CD14-positive monocyte (primary cell): ENCODE results near the gene MPRIP. TPM values are rescaled to one million over a fixed set of nuclear protein-coding genes. Genes with fewer than 3 reads are reported as not detected.

Experiments
- DNase-seq, 3 donors: peaks; one replicate each; pipeline ENCODE4 v3.0.0-alpha.2; 2011 to 2022
- H2AFZ ChIP-seq: 2 replicates; pipeline ENCODE4 v1.6.0; 2012; ENCODE audit warnings: mild to moderate bottlenecking, low read depth, low read length, inconsistent platforms; ENCODE audit not compliant: insufficient read depth, poor library complexity, severe bottlenecking
- H3K27ac ChIP-seq, 2 donors: 1 replicate in 1 of 2; 2 replicates in 1 of 2; pipeline ENCODE4 v1.5.1; 2012 to 2013; ENCODE audit warnings: low read length in 2 of 2, control low read depth in 1 of 2, inconsistent platforms in 1 of 2, low read depth in 1 of 2, mild to moderate bottlenecking in 1 of 2
- H3K27me3 ChIP-seq, 2 donors: one replicate each; pipeline versions ENCODE4 v1.6.0 to v1.6.1; 2011 to 2013; ENCODE audit warnings: low read length in 2 of 2; ENCODE audit not compliant: control insufficient read depth in 2 of 2, insufficient read depth in 2 of 2
- H3K36me3 ChIP-seq, 2 donors: replicated peaks in 1 of 2; 1 replicate in 1 of 2; 2 replicates in 1 of 2; pipeline versions ENCODE4 v1.5.1 to v1.6.1; 2012 to 2013; ENCODE audit warnings: low read length in 2 of 2, control low read depth in 1 of 2, inconsistent platforms in 1 of 2, mild to moderate bottlenecking in 1 of 2; ENCODE audit not compliant: insufficient read depth in 2 of 2, control insufficient read depth in 1 of 2
- H3K4me1 ChIP-seq, 2 donors: 1 replicate in 1 of 2; 2 replicates in 1 of 2; pipeline versions ENCODE4 v1.5.1 to v1.6.1; 2012 to 2013; ENCODE audit warnings: low read length in 2 of 2, control low read depth in 1 of 2, inconsistent platforms in 1 of 2, mild to moderate bottlenecking in 1 of 2, moderate library complexity in 1 of 2; ENCODE audit not compliant: insufficient read depth in 2 of 2, control insufficient read depth in 1 of 2
- H3K4me2 ChIP-seq: replicated peaks from 2 replicates; pipeline ENCODE3; 2012; ENCODE audit warnings: low read length, moderate library complexity, mild to moderate bottlenecking; ENCODE audit not compliant: poor library complexity, severe bottlenecking; ENCODE audit errors: extremely low read depth
- H3K4me3 ChIP-seq, 3 experiments: fragments of 200-600 bp in 1 of 3; sonication (generic) in 1 of 3; replicated peaks in 1 of 3; 1 replicate in 2 of 3; 2 replicates in 1 of 3; pipeline ENCODE4 v1.5.1; 2011 to 2013; ENCODE audit warnings: low read length in 3 of 3, mild to moderate bottlenecking in 3 of 3, control low read depth in 2 of 3, low read depth in 2 of 3, inconsistent platforms in 1 of 3, moderate library complexity in 1 of 3
- H3K79me2 ChIP-seq: 2 replicates; pipeline ENCODE4 v1.6.0; 2012; ENCODE audit warnings: mild to moderate bottlenecking, control low read depth, inconsistent platforms, low read length, moderate library complexity; ENCODE audit not compliant: insufficient read depth
- H3K9ac ChIP-seq: 2 replicates; pipeline ENCODE4 v1.6.0; 2017; ENCODE audit warnings: low read length, mild to moderate bottlenecking; ENCODE audit not compliant: insufficient read depth, poor library complexity, severe bottlenecking
- H3K9me3 ChIP-seq, 2 donors: replicated peaks in 1 of 2; 1 replicate in 1 of 2; 2 replicates in 1 of 2; pipeline versions ENCODE4 v1.5.1 to v1.6.1; 2012 to 2013; ENCODE audit warnings: low read length in 2 of 2, control low read depth in 1 of 2; ENCODE audit not compliant: control insufficient read depth in 1 of 2, insufficient read depth in 1 of 2
- H4K20me1 ChIP-seq: 2 replicates; pipeline ENCODE4 v1.6.0; 2012; ENCODE audit warnings: mild to moderate bottlenecking, low read length, control low read depth, moderate library complexity; ENCODE audit not compliant: insufficient read depth
- H3K27ac Mint-ChIP-seq, 7 donors: one replicate each; pipeline ENCODE4 v1.8.0; 2020; ENCODE audit warnings: mild to moderate bottlenecking in 7 of 7, mixed read lengths in 7 of 7, moderate library complexity in 6 of 7, inconsistent platforms in 2 of 7
- H3K27me3 Mint-ChIP-seq, 3 donors: one replicate each; pipeline ENCODE4 v1.8.0; 2021 to 2022; ENCODE audit warnings: low read depth in 3 of 3, mild to moderate bottlenecking in 3 of 3, mixed read lengths in 3 of 3, moderate library complexity in 3 of 3, inconsistent platforms in 1 of 3
- H3K36me3 Mint-ChIP-seq, 2 donors: one replicate each; pipeline ENCODE4 v1.8.0; 2020; ENCODE audit warnings: mixed read lengths in 2 of 2, inconsistent platforms in 1 of 2, mild to moderate bottlenecking in 1 of 2
- H3K4me1 Mint-ChIP-seq: one replicate; pipeline ENCODE4 v1.8.0; 2020; ENCODE audit warnings: mild to moderate bottlenecking, mixed read lengths
- H3K4me3 Mint-ChIP-seq, 2 donors: one replicate each; pipeline ENCODE4 v1.8.0; 2020; ENCODE audit warnings: mild to moderate bottlenecking in 2 of 2, mixed read lengths in 2 of 2, moderate library complexity in 1 of 2
- H3K9me3 Mint-ChIP-seq, 7 donors: one replicate each; pipeline ENCODE4 v1.8.0; 2020 to 2022; ENCODE audit warnings: mixed read lengths in 7 of 7, mild to moderate bottlenecking in 6 of 7, moderate library complexity in 6 of 7, inconsistent platforms in 2 of 7
- CTCF ChIP-seq: fragments of 200-600 bp; IDR thresholded peaks from one replicate; pipeline ENCODE4 v1.8.0; 2022; ENCODE audit warnings: antibody characterized with exemption, mild to moderate bottlenecking
- WGBS: methylation state at CpG from one replicate; pipeline ENCODE4 v1.1.5; 2013; ENCODE audit warnings: missing lambda C conversion rate; ENCODE audit not compliant: insufficient coverage; 5-methylcytosine and 5-hydroxymethylcytosine counted together
- intact Hi-C, 2 donors: fragments of 100-400 bp; cut with micrococcal nuclease; formaldehyde crosslinking; loops; one replicate each; pipeline versions ENCODE4 v1.15.0 to v1.15.1; 2023
- polyA plus RNA-seq, 3 donors: library from polyadenylated mRNA; depleted of rRNA in 1 of 3; unstranded in 2 of 3; stranded (reverse) in 1 of 3; fragments of 300-500 nt in 2 of 3; fragments of >200 nt in 1 of 3; fragmentation: Illumina TruSeq in 2 of 3; gene quantifications; 1 replicate in 2 of 3; 2 replicates in 1 of 3; pipeline ENCODE4 v1.2.3, GENCODE V29; 2012 to 2021

The MPRIP gene
- polyA plus RNA-seq, 3 donors, result 2.0 to 48.7 (median 2.5) TPM

GRCh38 chr17:17179371-17179827 lies 137.1 kb downstream of the MPRIP start:
- no peaks in the 10 kb centered on the region for H3K9me3 ChIP-seq
- H3K4me1 Mint-ChIP-seq, result peaks cover 24% of the 10 kb centered on the region
- H3K36me3 ChIP-seq, result peaks cover 64 to 99% of the 10 kb centered on the region in 2 donors
- H3K36me3 Mint-ChIP-seq, result peaks cover 62 to 95% of the 10 kb centered on the region in 2 donors
- H3K4me2 ChIP-seq, result no peak overlapping the region
- peaks cover 0 to 3% (median 0%) of the 10 kb centered on the region in 3 donors for H3K27me3 Mint-ChIP-seq
- H3K9ac ChIP-seq, result no peak overlapping the region
- no peaks in the 10 kb centered on the region for H3K9me3 Mint-ChIP-seq
- no peak for TF ChIP-seq CTCF
- no peak overlapping the region for H3K4me3 Mint-ChIP-seq
- H4K20me1 ChIP-seq, result no peaks in the 10 kb centered on the region
- no peak overlapping the region for H2AFZ ChIP-seq
- H3K4me3 ChIP-seq, result no peak overlapping the region
- H3K27me3 ChIP-seq, result no peaks in the 10 kb centered on the region
- H3K79me2 ChIP-seq, result no peaks in the 10 kb centered on the region
- H3K4me1 ChIP-seq, result peaks cover 17% of the 10 kb centered on the region in 2 donors
- peak overlapping the region in 2 of 7 donors; percentile 42 to 46 for H3K27ac Mint-ChIP-seq
- no peak for DNase-seq
- WGBS, result no CpG with 5 or more reads among the region's 2 CpGs
- intact Hi-C loops, result no loop called here
- no peak overlapping the region for H3K27ac ChIP-seq

GRCh38 chr17:17180141-17180603 lies 137.9 kb downstream of the MPRIP start:
- no peak for TF ChIP-seq CTCF
- no peaks in the 10 kb centered on the region for H3K9me3 Mint-ChIP-seq
- no peak for DNase-seq
- H3K36me3 Mint-ChIP-seq, result peaks cover 63 to 93% of the 10 kb centered on the region in 2 donors
- Histone ChIP-seq H4K20me1 (no peaks in the 10 kb centered on the region), H3K4me1 (peaks cover 24% of the 10 kb centered on the region in 2 donors), H3K27me3 (no peaks in the 10 kb centered on the region), H3K4me2 (no peak overlapping the region), H3K9me3 (no peaks in the 10 kb centered on the region), H3K36me3 (peaks cover 62 to 92% of the 10 kb centered on the region in 2 donors), H2AFZ (no peak overlapping the region), H3K9ac (no peak overlapping the region), H3K27ac (no peak overlapping the region), H3K79me2 (no peaks in the 10 kb centered on the region), H3K4me3 (no peak overlapping the region)
- WGBS, result 99% methylated on average over 6 of the region's 9 CpGs
- no peak overlapping the region for H3K27ac Mint-ChIP-seq
- no peak overlapping the region for H3K4me3 Mint-ChIP-seq
- intact Hi-C loops, result no loop called here
- H3K4me1 Mint-ChIP-seq, result peaks cover 29% of the 10 kb centered on the region
- peaks cover 0 to 3% (median 0%) of the 10 kb centered on the region in 3 donors for H3K27me3 Mint-ChIP-seq
